ENCODE results near the gene LAMP2.

DNA sequence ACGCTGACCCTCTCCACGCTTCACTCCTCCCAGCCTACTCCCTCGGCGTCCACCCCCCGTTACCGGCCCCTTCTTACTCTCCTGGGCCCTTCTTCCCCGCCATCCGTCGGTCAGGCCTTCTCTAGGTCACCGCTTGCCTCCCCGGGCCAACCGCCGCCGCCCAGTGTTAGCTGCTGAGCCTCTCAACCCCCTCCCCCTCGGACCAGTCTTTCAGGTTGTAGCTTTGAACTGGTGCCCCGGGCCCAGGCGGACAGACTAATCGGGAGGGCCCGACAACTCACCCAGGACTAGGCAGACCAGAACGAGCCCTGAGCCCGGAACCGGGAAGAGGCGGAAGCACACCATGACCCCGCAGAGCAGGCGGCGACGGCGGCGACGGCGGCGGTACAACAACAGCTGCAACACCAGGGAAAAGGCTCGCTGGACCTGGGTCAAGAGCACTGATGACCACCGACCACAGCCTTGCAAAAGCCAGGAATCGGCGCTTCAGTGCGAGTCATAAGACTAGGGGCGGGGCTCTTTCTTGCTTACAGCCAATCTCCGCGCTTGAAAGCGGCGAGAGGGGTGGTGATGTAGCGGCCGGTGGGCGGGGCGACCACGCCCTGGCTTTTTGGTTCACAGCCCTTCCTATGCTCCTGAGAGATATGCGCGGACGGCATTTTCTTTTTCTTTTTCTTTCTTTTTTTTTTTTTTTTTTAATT lies at the start of gene LAMP2:
- TF ChIP-seq, protein P1, sequence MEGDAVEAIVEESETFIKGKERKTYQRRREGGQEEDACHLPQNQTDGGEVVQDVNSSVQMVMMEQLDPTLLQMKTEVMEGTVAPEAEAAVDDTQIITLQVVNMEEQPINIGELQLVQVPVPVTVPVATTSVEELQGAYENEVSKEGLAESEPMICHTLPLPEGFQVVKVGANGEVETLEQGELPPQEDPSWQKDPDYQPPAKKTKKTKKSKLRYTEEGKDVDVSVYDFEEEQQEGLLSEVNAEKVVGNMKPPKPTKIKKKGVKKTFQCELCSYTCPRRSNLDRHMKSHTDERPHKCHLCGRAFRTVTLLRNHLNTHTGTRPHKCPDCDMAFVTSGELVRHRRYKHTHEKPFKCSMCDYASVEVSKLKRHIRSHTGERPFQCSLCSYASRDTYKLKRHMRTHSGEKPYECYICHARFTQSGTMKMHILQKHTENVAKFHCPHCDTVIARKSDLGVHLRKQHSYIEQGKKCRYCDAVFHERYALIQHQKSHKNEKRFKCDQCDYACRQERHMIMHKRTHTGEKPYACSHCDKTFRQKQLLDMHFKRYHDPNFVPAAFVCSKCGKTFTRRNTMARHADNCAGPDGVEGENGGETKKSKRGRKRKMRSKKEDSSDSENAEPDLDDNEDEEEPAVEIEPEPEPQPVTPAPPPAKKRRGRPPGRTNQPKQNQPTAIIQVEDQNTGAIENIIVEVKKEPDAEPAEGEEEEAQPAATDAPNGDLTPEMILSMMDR (IDR thresholded peaks at IDR 0.05 in 2 of 3, conservative IDR thresholded peaks at IDR 0.05 in 1 of 3; ENCODE audit: control insufficient read depth in 2 of 3, extremely low read depth in 1 of 3, insufficient read depth in 1 of 3, low read depth in 3 of 3, low read length in 3 of 3), result no peak
- TF ChIP-seq, protein P2, sequence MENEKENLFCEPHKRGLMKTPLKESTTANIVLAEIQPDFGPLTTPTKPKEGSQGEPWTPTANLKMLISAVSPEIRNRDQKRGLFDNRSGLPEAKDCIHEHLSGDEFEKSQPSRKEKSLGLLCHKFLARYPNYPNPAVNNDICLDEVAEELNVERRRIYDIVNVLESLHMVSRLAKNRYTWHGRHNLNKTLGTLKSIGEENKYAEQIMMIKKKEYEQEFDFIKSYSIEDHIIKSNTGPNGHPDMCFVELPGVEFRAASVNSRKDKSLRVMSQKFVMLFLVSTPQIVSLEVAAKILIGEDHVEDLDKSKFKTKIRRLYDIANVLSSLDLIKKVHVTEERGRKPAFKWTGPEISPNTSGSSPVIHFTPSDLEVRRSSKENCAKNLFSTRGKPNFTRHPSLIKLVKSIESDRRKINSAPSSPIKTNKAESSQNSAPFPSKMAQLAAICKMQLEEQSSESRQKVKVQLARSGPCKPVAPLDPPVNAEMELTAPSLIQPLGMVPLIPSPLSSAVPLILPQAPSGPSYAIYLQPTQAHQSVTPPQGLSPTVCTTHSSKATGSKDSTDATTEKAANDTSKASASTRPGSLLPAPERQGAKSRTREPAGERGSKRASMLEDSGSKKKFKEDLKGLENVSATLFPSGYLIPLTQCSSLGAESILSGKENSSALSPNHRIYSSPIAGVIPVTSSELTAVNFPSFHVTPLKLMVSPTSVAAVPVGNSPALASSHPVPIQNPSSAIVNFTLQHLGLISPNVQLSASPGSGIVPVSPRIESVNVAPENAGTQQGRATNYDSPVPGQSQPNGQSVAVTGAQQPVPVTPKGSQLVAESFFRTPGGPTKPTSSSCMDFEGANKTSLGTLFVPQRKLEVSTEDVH (IDR thresholded peaks at IDR 0.05; ENCODE audit: low read depth, partially characterized antibody), result no peak
- TF ChIP-seq PAX8 (IDR thresholded peaks at IDR 0.05), result no peak
- TF ChIP-seq NR2C2 (IDR thresholded peaks at IDR 0.05; ENCODE audit: borderline replicate concordance, control insufficient read depth, insufficient read length, low read depth), result no peak
- no peak for TF ChIP-seq TCF12 (IDR thresholded peaks at IDR 0.05; ENCODE audit: low read depth, low read length)
- TF ChIP-seq, protein P3, sequence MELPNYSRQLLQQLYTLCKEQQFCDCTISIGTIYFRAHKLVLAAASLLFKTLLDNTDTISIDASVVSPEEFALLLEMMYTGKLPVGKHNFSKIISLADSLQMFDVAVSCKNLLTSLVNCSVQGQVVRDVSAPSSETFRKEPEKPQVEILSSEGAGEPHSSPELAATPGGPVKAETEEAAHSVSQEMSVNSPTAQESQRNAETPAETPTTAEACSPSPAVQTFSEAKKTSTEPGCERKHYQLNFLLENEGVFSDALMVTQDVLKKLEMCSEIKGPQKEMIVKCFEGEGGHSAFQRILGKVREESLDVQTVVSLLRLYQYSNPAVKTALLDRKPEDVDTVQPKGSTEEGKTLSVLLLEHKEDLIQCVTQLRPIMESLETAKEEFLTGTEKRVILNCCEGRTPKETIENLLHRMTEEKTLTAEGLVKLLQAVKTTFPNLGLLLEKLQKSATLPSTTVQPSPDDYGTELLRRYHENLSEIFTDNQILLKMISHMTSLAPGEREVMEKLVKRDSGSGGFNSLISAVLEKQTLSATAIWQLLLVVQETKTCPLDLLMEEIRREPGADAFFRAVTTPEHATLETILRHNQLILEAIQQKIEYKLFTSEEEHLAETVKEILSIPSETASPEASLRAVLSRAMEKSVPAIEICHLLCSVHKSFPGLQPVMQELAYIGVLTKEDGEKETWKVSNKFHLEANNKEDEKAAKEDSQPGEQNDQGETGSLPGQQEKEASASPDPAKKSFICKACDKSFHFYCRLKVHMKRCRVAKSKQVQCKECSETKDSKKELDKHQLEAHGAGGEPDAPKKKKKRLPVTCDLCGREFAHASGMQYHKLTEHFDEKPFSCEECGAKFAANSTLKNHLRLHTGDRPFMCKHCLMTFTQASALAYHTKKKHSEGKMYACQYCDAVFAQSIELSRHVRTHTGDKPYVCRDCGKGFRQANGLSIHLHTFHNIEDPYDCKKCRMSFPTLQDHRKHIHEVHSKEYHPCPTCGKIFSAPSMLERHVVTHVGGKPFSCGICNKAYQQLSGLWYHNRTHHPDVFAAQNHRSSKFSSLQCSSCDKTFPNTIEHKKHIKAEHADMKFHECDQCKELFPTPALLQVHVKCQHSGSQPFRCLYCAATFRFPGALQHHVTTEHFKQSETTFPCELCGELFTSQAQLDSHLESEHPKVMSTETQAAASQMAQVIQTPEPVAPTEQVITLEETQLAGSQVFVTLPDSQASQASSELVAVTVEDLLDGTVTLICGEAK (IDR thresholded peaks at IDR 0.05; ENCODE audit: borderline replicate concordance), result no peak; the same call in 1 of the 2 replicates

All from GM12878 (cell line).